GM08714 (cell line): Measurements from ENCODE around the gene FUBP1.

Experiments used
- H3K4me3 ChIP-seq: fragments of 200-500 bp; sonication (Bioruptor generic); 2 replicates; pipeline ENCODE4 v1.5.1; 2014; ENCODE audit warnings: mild to moderate bottlenecking, low read length, inconsistent platforms
- ZNF274 ChIP-seq: IDR thresholded peaks from 2 replicates; pipeline ENCODE4 v1.6.1; 2012; ENCODE audit warnings: mild to moderate bottlenecking, low read depth, low read length

Gene FUBP1

GRCh38 chr1:77900687-77901293 lies 78.1 kb downstream of the FUBP1 start:
- TF ChIP-seq ZNF274 = no peak
- H3K4me3 ChIP-seq = no peak overlapping the region

DNA sequence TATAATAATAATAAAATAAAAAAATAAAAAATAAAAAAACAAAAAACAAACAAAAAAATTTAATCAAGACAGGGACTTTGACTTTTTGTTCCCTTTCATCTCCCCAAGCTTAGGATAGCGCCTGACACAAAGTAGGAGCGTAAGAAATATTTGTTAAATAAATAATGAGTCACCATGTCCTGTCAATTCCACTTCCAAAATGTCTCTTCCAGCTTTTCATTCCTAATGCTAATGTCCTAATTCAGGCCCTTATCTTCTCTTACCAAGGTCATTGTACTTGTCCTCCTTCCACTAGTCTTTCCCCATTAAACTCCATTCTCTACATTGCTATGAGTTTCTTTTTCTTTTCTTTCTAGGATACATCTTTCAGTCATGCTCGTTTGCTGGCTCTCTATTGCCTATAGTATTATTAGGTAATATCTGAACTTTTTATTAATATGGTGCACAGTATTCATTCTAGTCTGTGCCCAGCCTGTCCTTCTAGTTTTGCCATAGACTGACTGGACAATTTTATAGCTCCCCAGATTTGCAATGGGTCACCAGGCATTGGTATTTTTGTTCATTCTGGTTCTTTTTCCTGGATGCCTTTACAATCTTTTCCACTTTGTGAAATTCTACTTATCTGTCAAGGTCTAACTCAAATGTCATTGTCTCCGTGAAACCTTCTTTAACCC lies 79.1 kb downstream of the FUBP1 start:
- no peak for TF ChIP-seq ZNF274
- H3K4me3 ChIP-seq = no peak overlapping the region
